Measurements from ENCODE around the gene RIT1.
"Not testable (repeated sequence)": the region's sequence is repeated elsewhere in the genome, so short reads cannot be mapped to it uniquely, and the experiment has no call there.

RIT1 gene

DNA sequence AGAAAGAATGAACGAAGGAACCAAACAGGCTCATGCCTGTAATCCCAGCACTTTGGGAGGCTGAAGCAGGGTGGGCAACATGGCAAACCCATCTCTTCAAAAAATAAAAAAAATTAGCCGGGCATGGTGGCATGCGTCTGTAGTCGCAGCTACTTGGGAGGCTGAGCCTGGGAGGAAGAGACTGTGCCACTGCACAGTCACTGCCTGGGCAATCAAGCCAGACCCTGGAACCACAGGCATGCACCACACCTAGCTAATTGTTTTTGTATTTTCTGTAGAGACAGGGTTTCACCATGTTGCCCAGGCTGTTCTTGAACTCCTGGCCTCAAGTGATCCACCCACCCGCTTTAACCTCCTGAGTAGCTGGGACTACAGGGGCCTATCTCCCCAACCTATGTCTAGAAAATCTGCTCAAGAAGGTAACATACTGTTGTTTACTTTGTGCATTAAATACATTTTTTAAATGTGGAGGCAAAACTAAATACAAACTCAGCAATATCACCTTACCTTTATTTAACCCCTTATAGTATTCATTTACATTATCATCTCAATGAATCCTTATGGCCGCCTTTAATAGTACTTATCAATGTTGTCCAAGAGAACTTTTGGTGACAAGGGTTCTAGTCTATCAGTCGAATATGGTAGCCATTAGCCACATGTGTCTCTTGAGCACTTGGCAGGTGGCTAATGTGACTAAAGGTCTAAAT lies 20.3 kb upstream of the RIT1 start:
- H2AFZ ChIP-seq, result no peak overlapping the region
- H3K4me3 ChIP-seq (ENCODE audit: low read depth, low read length), result no peak overlapping the region
- H3K79me2 ChIP-seq, result peaks cover 22% of the 10 kb centered on the region
- H3K4me2 ChIP-seq (ENCODE audit: low read length), result no peak overlapping the region
- no peaks in the 10 kb centered on the region for H3K36me3 ChIP-seq (ENCODE audit: control insufficient read depth, insufficient read depth, low read length)
- H3K4me1 ChIP-seq, result peaks cover 2% of the 10 kb centered on the region
- no peak overlapping the region for H3K27ac ChIP-seq
- no peaks in the 10 kb centered on the region for H3K27me3 ChIP-seq (ENCODE audit: control insufficient read depth, insufficient read depth, low read length)
- no peak for TF ChIP-seq CTCF (IDR thresholded peaks at IDR 0.05)
- H3K9ac ChIP-seq, result no peak overlapping the region
- H3K9me3 ChIP-seq (ENCODE audit: control insufficient read depth, low read length), result no peaks in the 10 kb centered on the region

DNA sequence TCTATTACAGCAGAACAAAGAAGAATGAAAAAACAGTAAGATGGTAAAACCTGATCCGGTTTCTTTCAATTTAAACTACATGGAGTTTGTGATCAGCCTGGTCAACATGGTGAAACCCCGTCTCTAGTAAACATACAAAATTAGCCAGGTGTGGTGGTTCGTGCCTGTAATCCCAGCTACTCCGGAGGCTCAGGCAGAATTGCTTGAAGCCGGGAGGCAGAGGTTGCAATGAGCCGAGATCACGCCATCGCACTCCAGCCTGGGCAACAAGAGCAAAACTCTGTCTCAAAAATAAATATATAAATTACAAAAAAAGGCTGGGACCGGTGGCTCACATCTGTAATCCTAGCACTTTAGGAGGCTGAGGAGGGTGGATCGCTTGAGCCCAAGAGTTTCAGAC lies 19.6 kb upstream of the RIT1 start:
- H3K27ac ChIP-seq; H3K36me3 ChIP-seq (ENCODE audit: control insufficient read depth, insufficient read depth, low read length); H3K27me3 ChIP-seq (ENCODE audit: control insufficient read depth, insufficient read depth, low read length); H3K4me3 ChIP-seq (ENCODE audit: low read depth, low read length); H3K9me3 ChIP-seq (ENCODE audit: control insufficient read depth, low read length); H3K4me1 ChIP-seq; H3K9ac ChIP-seq; H2AFZ ChIP-seq: not testable (repeated sequence)
- H3K79me2 ChIP-seq, result peaks cover 22% of the 10 kb centered on the region
- peak overlapping the region; percentile 11 for H3K4me2 ChIP-seq (ENCODE audit: low read length)

- Histone ChIP-seq H3K27me3 (ENCODE audit: control insufficient read depth, insufficient read depth, low read length) (no peaks in the 10 kb centered on the region), H3K4me1 (peaks cover 2% of the 10 kb centered on the region), H3K9me3 (ENCODE audit: control insufficient read depth, low read length) (no peaks in the 10 kb centered on the region), H3K36me3 (ENCODE audit: control insufficient read depth, insufficient read depth, low read length) (no peaks in the 10 kb centered on the region), H3K27ac (no peak overlapping the region), H3K4me2 (ENCODE audit: low read length) (no peak overlapping the region), H2AFZ (no peak overlapping the region), H3K79me2 (peaks cover 22% of the 10 kb centered on the region), H3K4me3 (ENCODE audit: low read depth, low read length) (no peak overlapping the region), H3K9ac (no peak overlapping the region)
- TF ChIP-seq CTCF (IDR thresholded peaks at IDR 0.05), result no peak
Observed at GRCh38 chr1:155929057-155929456, 17.9 kb upstream of the RIT1 start.

- H3K9ac ChIP-seq, result no peak overlapping the region
- no peak overlapping the region for H3K4me2 ChIP-seq (ENCODE audit: low read length)
- H3K4me1 ChIP-seq, result peaks cover 2% of the 10 kb centered on the region
- H3K27ac ChIP-seq, result no peak overlapping the region
- H3K27me3 ChIP-seq (ENCODE audit: control insufficient read depth, insufficient read depth, low read length), result no peaks in the 10 kb centered on the region
- H3K79me2 ChIP-seq, result no peaks in the 10 kb centered on the region
- no peaks in the 10 kb centered on the region for H3K9me3 ChIP-seq (ENCODE audit: control insufficient read depth, low read length)
- H3K4me3 ChIP-seq (ENCODE audit: low read depth, low read length), result no peak overlapping the region
- no peak for TF ChIP-seq CTCF (IDR thresholded peaks at IDR 0.05)
- H2AFZ ChIP-seq, result no peak overlapping the region
- no peaks in the 10 kb centered on the region for H3K36me3 ChIP-seq (ENCODE audit: control insufficient read depth, insufficient read depth, low read length)
Observed at GRCh38 chr1:155925506-155925905, 14.4 kb upstream of the RIT1 start.

GRCh38 chr1:155920717-155921116 lies 9.6 kb upstream of the RIT1 start:
- Histone ChIP-seq H3K27me3 (ENCODE audit: control insufficient read depth, insufficient read depth, low read length) (no peaks in the 10 kb centered on the region), H3K4me2 (ENCODE audit: low read length) (no peak overlapping the region), H3K79me2 (no peaks in the 10 kb centered on the region), H3K4me1 (no peaks in the 10 kb centered on the region), H3K9ac (no peak overlapping the region), H3K36me3 (ENCODE audit: control insufficient read depth, insufficient read depth, low read length) (no peaks in the 10 kb centered on the region), H3K9me3 (ENCODE audit: control insufficient read depth, low read length) (no peaks in the 10 kb centered on the region), H2AFZ (no peak overlapping the region), H3K27ac (no peak overlapping the region), H3K4me3 (ENCODE audit: low read depth, low read length) (no peak overlapping the region)
- no peak for TF ChIP-seq CTCF (IDR thresholded peaks at IDR 0.05)
